SHP77 (cell line): ENCODE measurements around the gene CCDC38.
A peak's percentile ranks its signal among the peaks of the same experiment; 100 is the strongest.
"Not testable (repeated sequence)": the region's sequence is repeated elsewhere in the genome, so short reads cannot be mapped to it uniquely, and the experiment has no call there.

Source experiments
- DNase-seq, 2 experiments: peaks; one replicate each; lab custom pipeline; 2025; lab: John Stamatoyannopoulos, UW

The CCDC38 gene

GRCh38 chr12:95942524-95943329, at the start of gene CCDC38:
TSS of gene CCDC38 (minus strand) at chr12:95942614. CDS start at chr12:95936509, 6,105 bp downstream.
- peak; percentile 84 to 91 for DNase-seq

GRCh38 chr12:95990136-95990535, 47.7 kb upstream of the CCDC38 start:
- no peak for DNase-seq

DNA sequence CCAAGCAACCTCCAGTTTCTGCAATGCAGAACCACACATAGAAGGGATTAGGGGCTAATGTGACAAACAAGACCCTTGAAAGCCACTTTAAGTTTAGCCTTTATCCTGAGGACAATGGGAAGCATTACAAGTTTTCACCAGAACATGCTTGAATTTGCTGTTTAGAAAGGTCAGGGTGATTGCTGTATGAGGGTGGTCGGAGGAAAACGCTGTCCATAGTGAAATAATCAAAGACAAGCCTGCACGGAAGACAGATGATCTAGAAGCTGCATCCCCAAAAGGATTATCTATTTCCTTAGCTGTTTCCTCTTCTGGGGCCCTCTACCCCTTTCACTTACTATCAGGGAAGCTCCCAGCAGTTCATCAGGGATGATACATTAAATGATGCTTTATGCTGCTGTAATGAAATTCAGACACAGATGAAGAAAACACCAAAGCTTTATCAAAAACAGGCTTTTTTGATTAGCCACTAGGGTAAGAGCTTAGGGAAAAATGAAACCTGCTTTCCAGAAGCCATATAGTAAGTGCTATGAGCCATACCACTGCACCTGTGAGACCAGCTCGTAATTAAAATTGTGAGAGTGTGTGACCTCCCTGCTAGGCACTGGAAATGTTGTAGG, 47.2 kb upstream of the CCDC38 start:
- no peak for DNase-seq

DNA sequence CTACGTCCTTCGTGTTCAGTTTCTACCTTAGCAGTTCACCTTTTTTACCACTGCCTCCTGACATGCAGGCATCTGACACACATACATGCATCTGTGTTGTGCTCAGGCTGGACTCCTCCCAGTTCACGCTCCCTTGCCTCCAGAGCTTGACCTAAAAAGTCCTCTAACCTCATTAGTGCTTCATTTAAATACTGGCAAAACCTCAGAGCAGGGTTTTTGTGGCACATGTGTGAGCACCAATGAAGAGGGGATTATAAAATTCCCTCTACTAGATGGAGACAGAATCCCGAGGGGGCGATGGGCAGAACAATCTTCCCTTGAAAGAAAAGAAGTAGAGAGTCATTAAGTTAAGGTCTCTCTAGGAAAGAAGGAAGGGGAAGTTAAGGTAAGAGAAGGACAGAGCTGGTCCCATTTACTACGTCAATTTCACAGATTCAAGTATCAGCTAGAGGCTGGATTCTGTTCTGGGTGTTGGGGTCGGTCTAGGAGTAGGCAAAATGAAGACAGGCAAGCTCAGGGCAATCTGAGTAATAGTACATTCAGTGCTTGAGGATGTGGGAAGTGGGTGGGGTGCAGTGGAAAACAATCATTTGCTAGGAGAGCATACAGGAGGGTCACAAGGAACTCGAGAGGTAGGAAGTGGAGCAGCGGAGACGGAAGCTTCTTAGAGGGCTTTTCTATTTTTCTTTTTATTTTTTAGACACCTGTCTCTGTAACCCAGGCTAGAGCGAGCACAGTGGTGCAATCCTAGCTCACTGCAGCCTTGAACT, 46.3 kb upstream of the CCDC38 start:
- DNase-seq, result no peak

DNA sequence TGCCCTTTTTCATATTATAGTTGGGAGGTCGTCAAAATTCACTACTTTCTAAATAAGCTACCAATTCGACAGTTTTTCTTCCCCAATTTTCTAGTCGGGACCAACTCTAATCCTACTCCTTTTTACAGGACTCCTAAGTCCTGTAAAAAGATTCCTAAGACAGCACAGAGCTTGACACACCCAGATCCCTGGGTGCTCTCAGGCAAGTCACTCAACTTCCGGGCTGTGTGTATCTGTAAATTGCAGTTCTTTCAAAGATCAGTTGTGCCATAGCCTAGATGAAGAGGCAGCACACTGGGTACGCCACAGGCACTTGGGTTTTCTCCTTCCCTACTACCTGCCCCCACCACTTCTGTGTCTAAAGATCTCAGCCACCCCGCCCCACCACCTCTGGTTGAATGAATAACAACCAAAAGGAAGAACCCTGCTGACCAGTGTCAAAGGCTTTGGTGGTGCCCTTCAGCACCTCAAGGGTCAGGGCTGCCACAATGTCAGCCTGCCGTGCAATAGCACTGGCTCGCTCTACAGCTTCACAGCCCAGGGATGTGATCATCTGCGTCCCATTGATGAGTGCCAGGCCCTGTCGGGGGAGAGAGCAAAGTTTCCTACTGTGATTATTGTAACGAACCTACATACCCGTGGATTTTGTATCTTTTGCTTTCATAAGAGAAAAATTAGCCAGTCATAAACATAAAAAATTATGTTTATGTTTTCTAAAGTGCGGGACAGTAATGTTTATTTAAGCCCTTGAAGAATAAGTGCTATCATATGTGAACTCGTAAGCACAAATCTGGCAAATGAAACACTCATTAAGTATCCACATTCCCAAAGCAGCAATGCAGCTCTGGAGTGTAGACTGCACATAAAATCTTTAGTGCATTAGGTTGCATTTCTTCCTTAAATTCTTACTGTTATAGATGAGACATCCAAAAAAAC, 44.5 kb upstream of the CCDC38 start:
- no peak for DNase-seq

DNA sequence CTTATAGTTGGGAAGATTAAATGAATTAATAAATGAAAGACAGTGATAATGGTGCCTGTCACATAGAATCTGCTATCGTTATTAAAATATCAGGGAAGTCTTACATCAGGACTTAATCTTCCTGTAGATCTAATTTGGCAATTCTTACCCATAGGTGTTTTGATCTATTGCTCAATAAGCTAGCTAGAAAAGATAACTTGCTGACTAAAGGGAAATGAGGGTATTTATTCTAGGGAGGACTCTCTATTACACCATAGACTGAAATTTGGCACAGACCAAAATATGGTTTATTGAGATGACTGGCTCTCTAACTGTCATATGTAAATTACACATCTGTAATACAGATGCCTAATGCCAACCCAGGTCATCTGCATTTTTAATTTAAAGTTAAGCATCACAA, 42.3 kb upstream of the CCDC38 start:
- DNase-seq, result no peak

DNA sequence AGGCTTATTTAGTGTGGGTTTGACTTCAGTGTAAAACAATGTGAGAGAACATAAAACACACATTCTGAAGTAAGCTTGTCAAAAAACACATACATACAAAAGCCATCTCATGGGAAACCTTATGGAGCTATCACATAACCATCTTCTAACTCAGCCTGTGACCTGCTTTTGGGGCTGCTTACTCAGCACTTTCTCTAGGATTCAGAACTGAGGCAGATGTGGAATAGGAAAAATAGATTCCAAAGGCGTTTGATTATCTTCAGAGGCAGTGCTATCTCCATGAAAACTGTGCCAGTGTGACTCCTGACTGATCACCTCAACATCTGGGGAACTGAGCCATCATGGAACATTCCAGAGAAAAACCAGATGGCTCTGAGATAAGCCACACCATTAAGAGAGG, 40.2 kb upstream of the CCDC38 start:
- no peak for DNase-seq

GRCh38 chr12:95980437-95980836, 38.0 kb upstream of the CCDC38 start:
- DNase-seq, result no peak

DNA sequence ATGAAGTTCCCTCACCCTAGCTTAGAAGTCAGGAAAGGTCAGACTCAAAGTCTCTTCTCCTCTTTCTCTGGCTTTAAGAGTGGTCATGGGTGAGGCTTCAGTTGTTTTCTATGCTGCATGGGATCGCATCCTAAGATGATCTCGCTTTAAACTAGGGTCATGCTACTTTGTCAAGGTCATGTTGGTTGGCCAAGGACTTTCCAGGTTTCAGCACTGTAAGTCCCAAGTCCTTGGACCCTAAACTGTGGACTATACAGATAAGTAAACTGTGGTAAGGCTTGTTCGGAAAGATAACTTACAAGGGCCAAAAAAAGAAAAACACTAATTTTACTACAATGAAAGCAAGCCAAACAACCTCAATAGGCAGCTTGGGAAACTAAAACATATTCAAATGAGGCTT, 36.4 kb upstream of the CCDC38 start:
- DNase-seq, result no peak

GRCh38 chr12:95978351-95978750, 35.9 kb upstream of the CCDC38 start:
- DNase-seq, result no peak

- no peak for DNase-seq
Observed at GRCh38 chr12:95977764-95978305, 35.4 kb upstream of the CCDC38 start.

DNA sequence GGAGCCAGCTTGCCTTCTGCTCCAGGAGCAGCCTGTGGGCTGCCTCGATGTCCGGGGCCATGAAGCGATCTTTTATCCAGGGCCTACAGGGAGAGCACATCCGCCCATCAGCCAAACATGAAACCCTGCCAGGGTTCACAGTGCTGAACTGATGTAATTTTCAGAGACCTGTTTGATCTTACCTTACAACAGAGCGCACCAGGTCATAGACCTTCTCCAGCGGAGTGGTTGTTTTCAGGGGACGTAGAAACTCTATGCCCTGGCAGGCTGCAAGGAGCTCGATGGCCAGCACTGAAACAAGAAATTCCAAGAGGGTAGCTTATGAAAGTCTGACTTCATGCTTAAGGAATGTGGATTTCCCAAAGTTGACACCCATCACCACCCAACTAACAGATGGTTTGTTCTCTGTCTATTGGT, 34.0 kb upstream of the CCDC38 start:
- DNase-seq, result no peak

- DNase-seq, result no peak
Observed at GRCh38 chr12:95975491-95975890, 33.1 kb upstream of the CCDC38 start.

DNA sequence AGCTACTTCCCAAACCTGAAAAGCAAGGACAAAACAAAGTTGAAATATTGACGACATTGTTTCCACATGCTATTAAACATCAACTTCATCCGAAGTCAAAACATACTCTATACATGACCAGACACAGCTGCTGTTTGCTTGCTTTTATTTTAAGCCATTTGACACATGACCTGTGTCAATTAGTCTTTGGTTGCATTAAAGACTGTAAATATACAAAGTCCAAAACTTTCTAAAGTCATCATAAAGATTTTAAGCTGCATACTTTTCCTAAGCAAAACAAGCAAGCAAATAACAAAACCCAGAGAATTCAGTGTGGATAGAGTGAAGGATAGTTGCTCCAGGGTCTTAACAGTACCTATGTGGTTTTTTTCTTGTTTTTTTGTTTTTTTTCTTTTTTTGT, 31.9 kb upstream of the CCDC38 start:
- no peak for DNase-seq

- DNase-seq, result no peak
Observed at GRCh38 chr12:95972832-95973456, 30.5 kb upstream of the CCDC38 start.

GRCh38 chr12:95970905-95971304, 28.5 kb upstream of the CCDC38 start:
- DNase-seq, result no peak

GRCh38 chr12:95969116-95969515, 26.7 kb upstream of the CCDC38 start:
- not testable (repeated sequence) for DNase-seq

GRCh38 chr12:95967301-95967700, 24.9 kb upstream of the CCDC38 start:
- no peak for DNase-seq

DNA sequence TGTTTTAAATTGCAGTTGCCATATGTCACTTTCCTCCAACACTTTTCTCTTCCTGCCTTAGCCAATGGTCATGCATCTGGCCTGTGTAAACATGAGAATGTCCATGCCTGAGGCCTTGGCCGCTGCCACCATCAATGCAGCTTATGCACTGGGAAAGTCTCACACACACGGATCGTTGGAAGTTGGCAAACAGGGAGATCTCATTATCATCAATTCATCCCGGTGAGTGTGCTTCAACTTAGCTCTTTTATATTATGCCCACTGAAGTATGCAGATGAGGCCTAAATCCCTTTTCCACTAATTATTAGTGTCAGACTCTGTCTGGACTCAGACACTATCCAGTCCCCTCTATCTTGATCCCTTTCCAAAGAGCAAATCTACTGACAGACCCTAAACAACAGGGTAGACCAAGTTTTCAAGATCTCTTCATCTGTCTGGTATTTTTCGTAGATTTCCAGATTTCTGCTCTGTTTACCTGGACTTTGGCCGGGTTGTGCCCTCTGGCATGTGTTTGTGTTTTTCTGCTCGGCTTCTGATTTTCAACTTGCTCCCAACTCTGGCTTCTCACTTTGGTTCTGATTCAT, 24.0 kb upstream of the CCDC38 start:
- DNase-seq, result no peak

GRCh38 chr12:95963096-95963495, 20.7 kb upstream of the CCDC38 start:
- peak; percentile 7 to 25 for DNase-seq

- DNase-seq, result peak; percentile 10 to 46
Observed at GRCh38 chr12:95962222-95962621, 19.8 kb upstream of the CCDC38 start.
